Liver (tissue), 3 donors: ENCODE data around the gene SRGAP3.

ENCODE experiments used
- ATF3 ChIP-seq: IDR thresholded peaks from 2 replicates; pipeline ENCODE4 v1.6.1; 2016; ENCODE audit warnings: antibody characterized with exemption
- EGR1 ChIP-seq, 2 donors: IDR thresholded peaks; 2 replicates each; pipeline ENCODE4 v1.6.1; 2016 to 2018; ENCODE audit warnings: antibody characterized with exemption in 2 of 2, low read depth in 2 of 2
- FOXA1 ChIP-seq: IDR thresholded peaks from 2 replicates; pipeline ENCODE4 v1.6.1; 2016; ENCODE audit warnings: antibody characterized with exemption
- GABPA ChIP-seq, 2 donors: IDR thresholded peaks in 1 of 2; conservative IDR thresholded peaks in 1 of 2; 2 replicates each; pipeline ENCODE4 v1.6.1; 2016; ENCODE audit warnings: antibody characterized with exemption in 2 of 2, mild to moderate bottlenecking in 1 of 2, moderate library complexity in 1 of 2
- HNF4A ChIP-seq, 2 donors: conservative IDR thresholded peaks; 2 replicates each; pipeline ENCODE4 v1.6.1; 2016; ENCODE audit warnings: antibody characterized with exemption in 2 of 2, mild to moderate bottlenecking in 2 of 2
- JUND ChIP-seq, 2 donors: IDR thresholded peaks; 2 replicates each; pipeline ENCODE4 v1.6.1; 2016; ENCODE audit warnings: antibody characterized with exemption in 2 of 2
- MAX ChIP-seq: IDR thresholded peaks from 2 replicates; pipeline ENCODE4 v1.6.1; 2016; ENCODE audit warnings: antibody characterized with exemption
- RAD21 ChIP-seq, 2 donors: IDR thresholded peaks; 2 replicates each; pipeline ENCODE4 v1.6.1; 2016; ENCODE audit warnings: antibody characterized with exemption in 2 of 2, mild to moderate bottlenecking in 2 of 2
- REST ChIP-seq: IDR thresholded peaks from 2 replicates; pipeline ENCODE4 v1.6.1; 2016; ENCODE audit warnings: antibody characterized with exemption, mild to moderate bottlenecking
- SP1 ChIP-seq: IDR thresholded peaks from 2 replicates; pipeline ENCODE4 v1.6.1; 2018; ENCODE audit warnings: antibody characterized with exemption, mild to moderate bottlenecking
- TAF1 ChIP-seq: conservative IDR thresholded peaks from 2 replicates; pipeline ENCODE4 v1.6.1; 2016; ENCODE audit warnings: antibody characterized with exemption, mild to moderate bottlenecking
- YY1 ChIP-seq: IDR thresholded peaks from 2 replicates; pipeline ENCODE4 v1.6.1; 2016; ENCODE audit warnings: antibody characterized with exemption, mild to moderate bottlenecking
- TF ChIP-seq, protein P1 (sequence below): fragments of 150-350 bp; IDR thresholded peaks from 2 replicates; pipeline ENCODE4 v1.5.1; 2017; ENCODE audit warnings: improper control_type of control experiment, low read depth, low read length; ENCODE audit not compliant: missing input control
- donor health status: healthy.
- donor health status: healthy.

GRCh38 chr3:9022305-9023225, 226.9 kb downstream of the SRGAP3 start:
- TF ChIP-seq YY1 (no peak), SP1 (no peak), RAD21 (IDR thresholded peaks at IDR 0.05) (no peak), MAX (no peak), TAF1 (no peak), ATF3 (no peak), EGR1 (IDR thresholded peaks at IDR 0.05; ENCODE audit: low read depth in 2 of 2) (no peak), REST (no peak), GABPA (IDR thresholded peaks at IDR 0.05 in 1 of 2, conservative IDR thresholded peaks at IDR 0.05 in 1 of 2) (no peak), JUND (IDR thresholded peaks at IDR 0.05) (no peak), HNF4A (conservative IDR thresholded peaks at IDR 0.05) (no peak), FOXA1 (no peak)
- TF ChIP-seq, protein P1, sequence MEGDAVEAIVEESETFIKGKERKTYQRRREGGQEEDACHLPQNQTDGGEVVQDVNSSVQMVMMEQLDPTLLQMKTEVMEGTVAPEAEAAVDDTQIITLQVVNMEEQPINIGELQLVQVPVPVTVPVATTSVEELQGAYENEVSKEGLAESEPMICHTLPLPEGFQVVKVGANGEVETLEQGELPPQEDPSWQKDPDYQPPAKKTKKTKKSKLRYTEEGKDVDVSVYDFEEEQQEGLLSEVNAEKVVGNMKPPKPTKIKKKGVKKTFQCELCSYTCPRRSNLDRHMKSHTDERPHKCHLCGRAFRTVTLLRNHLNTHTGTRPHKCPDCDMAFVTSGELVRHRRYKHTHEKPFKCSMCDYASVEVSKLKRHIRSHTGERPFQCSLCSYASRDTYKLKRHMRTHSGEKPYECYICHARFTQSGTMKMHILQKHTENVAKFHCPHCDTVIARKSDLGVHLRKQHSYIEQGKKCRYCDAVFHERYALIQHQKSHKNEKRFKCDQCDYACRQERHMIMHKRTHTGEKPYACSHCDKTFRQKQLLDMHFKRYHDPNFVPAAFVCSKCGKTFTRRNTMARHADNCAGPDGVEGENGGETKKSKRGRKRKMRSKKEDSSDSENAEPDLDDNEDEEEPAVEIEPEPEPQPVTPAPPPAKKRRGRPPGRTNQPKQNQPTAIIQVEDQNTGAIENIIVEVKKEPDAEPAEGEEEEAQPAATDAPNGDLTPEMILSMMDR: no peak
